GM12878 (cell line): Measurements from ENCODE around the gene FBXW7. TPM values are rescaled to one million over a fixed set of nuclear protein-coding genes. Genes with fewer than 3 reads are reported as not detected.

Experiments
- ATAC-seq: fragments of 200-7000 bp; cut with Tn5 transposase; 3 replicates; pipeline ENCODE4 v1.9.1; 2020; ENCODE audit warnings: mild to moderate bottlenecking, moderate library complexity
- BruUV-seq: library from RNA; stranded (reverse); fragments of 400-500 nt; replicated peaks from 2 replicates; lab custom pipeline; 2021; lab: Mats Ljungman, UMichigan
- CTCF ChIA-PET: fragments of 300-600 bp; sonication (Branson Sonifier 250); formaldehyde crosslinking; extraction: SDS; loops from one replicate; lab custom pipeline; 2021; ENCODE audit warnings: inconsistent platforms; lab: Yijun Ruan, JAX
- POLR2A ChIA-PET: fragments of 350-600 bp; formaldehyde crosslinking; extraction: SDS; loops from one replicate; lab custom pipeline; 2021; ENCODE audit warnings: inconsistent platforms; lab: Charles Lee
- RAD21 ChIA-PET: fragments of 300-600 bp; sonication (Branson Sonifier 250); formaldehyde crosslinking; loops from one replicate; lab custom pipeline; 2023; ENCODE audit warnings: antibody characterized with exemption; ENCODE audit not compliant: unreplicated experiment; lab: Charles Lee
- SMC1A ChIA-PET: fragments of 300-600 bp; sonication (Branson Sonifier 250); formaldehyde crosslinking; loops from one replicate; lab custom pipeline; 2023; ENCODE audit not compliant: unreplicated experiment, uncharacterized antibody; lab: Charles Lee
- DNase-seq: peaks from one replicate; pipeline ENCODE4 v3.0.0-alpha.2; 2011; ENCODE audit warnings: low read depth, low spot score
- FAIRE-seq: peaks from 3 replicates; lab custom pipeline; 2011; peaks lifted over from hg19 to GRCh38; lab: Jason Lieb, UNC
- H2AFZ ChIP-seq: 2 replicates; pipeline ENCODE4 v1.6.0; 2011; ENCODE audit warnings: low read depth, low read length, control low read depth; ENCODE audit not compliant: control insufficient read depth
- H3K27ac ChIP-seq: 2 replicates; pipeline ENCODE4 v1.5.1; 2011; ENCODE audit warnings: control low read depth; ENCODE audit not compliant: control insufficient read depth, insufficient read depth
- H3K27me3 ChIP-seq, 2 experiments: replicated peaks in 1 of 2; 2 replicates each; pipeline versions ENCODE4 v1.6.0 to v1.6.1; 2011; ENCODE audit warnings: low read length in 1 of 2; ENCODE audit not compliant: control insufficient read depth in 2 of 2, insufficient read depth in 2 of 2
- H3K36me3 ChIP-seq, 2 experiments: 2 replicates each; pipeline ENCODE4 v1.5.1; 2011; ENCODE audit warnings: low read length in 1 of 2; ENCODE audit not compliant: control insufficient read depth in 2 of 2, insufficient read depth in 2 of 2
- H3K4me1 ChIP-seq: 2 replicates; pipeline ENCODE4 v1.6.1; 2011; ENCODE audit warnings: mild to moderate bottlenecking, low read length, moderate library complexity, mixed read lengths; ENCODE audit not compliant: control insufficient read depth, insufficient read depth
- H3K4me2 ChIP-seq: 2 replicates; pipeline ENCODE4 v1.6.0; 2011; ENCODE audit warnings: control low read depth; ENCODE audit not compliant: control insufficient read depth, insufficient read depth
- H3K4me3 ChIP-seq: fragments of 200-600 bp; sonication (generic); 2 replicates; pipeline ENCODE4 v1.5.1; 2016
- H3K79me2 ChIP-seq: 2 replicates; pipeline ENCODE4 v1.6.0; 2011; ENCODE audit warnings: low read length; ENCODE audit not compliant: control insufficient read depth, insufficient read depth
- H3K9ac ChIP-seq: 2 replicates; pipeline ENCODE4 v1.8.0; 2011; ENCODE audit warnings: low read length, control low read depth, mixed read lengths; ENCODE audit not compliant: control insufficient read depth, insufficient read depth
- H3K9me3 ChIP-seq: replicated peaks from 3 replicates; pipeline ENCODE4 v1.5.1; 2011; ENCODE audit warnings: mild to moderate bottlenecking, low read length; ENCODE audit not compliant: control insufficient read depth, insufficient read depth
- H4K20me1 ChIP-seq: 2 replicates; pipeline ENCODE4 v1.6.0; 2011; ENCODE audit not compliant: control insufficient read depth, insufficient read depth
- CHD4 ChIP-seq: fragments of 200-600 bp; sonication (generic); IDR thresholded peaks from 2 replicates; pipeline ENCODE4 v1.6.1; 2016; ENCODE audit warnings: mild to moderate bottlenecking
- ESRRA ChIP-seq: IDR thresholded peaks from 2 replicates; pipeline ENCODE4 v1.6.1; 2012; ENCODE audit warnings: mild to moderate bottlenecking, low read length, improper control_type of control experiment
- ETV6 ChIP-seq, 2 experiments: fragments of 450-650 bp in 1 of 2; IDR thresholded peaks in 1 of 2; conservative IDR thresholded peaks in 1 of 2; 2 replicates each; pipeline ENCODE4 v1.6.1; 2014; ENCODE audit warnings: antibody characterized with exemption in 1 of 2, borderline replicate concordance in 1 of 2, low read depth in 1 of 2, mild to moderate bottlenecking in 1 of 2, moderate library complexity in 1 of 2
- GATAD2B ChIP-seq: fragments of 450-650 bp; conservative IDR thresholded peaks from 2 replicates; pipeline ENCODE4 v1.6.1; 2017; ENCODE audit warnings: low read depth, mild to moderate bottlenecking, moderate library complexity
- HCFC1 ChIP-seq: fragments of 150-350 bp; IDR thresholded peaks from 2 replicates; pipeline ENCODE4 v1.6.1; 2014; ENCODE audit warnings: low read length
- MTA3 ChIP-seq: IDR thresholded peaks from 2 replicates; pipeline ENCODE4 v1.6.1; 2012; ENCODE audit warnings: low read length, inconsistent platforms, borderline replicate concordance
- NFIC ChIP-seq: IDR thresholded peaks from 2 replicates; pipeline ENCODE4 v1.6.1; 2012; ENCODE audit warnings: low read depth, mild to moderate bottlenecking, inconsistent platforms, low read length, moderate library complexity
- RUNX3 ChIP-seq: IDR thresholded peaks from 2 replicates; pipeline ENCODE4 v1.6.1; 2012; ENCODE audit warnings: low read length, inconsistent platforms
- SPI1 ChIP-seq: IDR thresholded peaks from 2 replicates; pipeline ENCODE4 v1.6.1; 2011; ENCODE audit warnings: low read depth, mild to moderate bottlenecking, low read length, moderate library complexity, borderline replicate concordance; ENCODE audit not compliant: insufficient read depth
- YY1 ChIP-seq: IDR thresholded peaks from 2 replicates; pipeline ENCODE4 v1.6.1; 2011; ENCODE audit warnings: low read depth, mild to moderate bottlenecking, low read length
- ZNF217 ChIP-seq: fragments of 450-650 bp; IDR thresholded peaks from 2 replicates; pipeline ENCODE4 v1.6.1; 2017; ENCODE audit warnings: antibody characterized with exemption, mild to moderate bottlenecking
- ZNF274 ChIP-seq: IDR thresholded peaks from one replicate; pipeline ENCODE4 v1.8.0; 2011; ENCODE audit not compliant: insufficient read length, insufficient read depth
- WGBS: methylation state at CpG from one replicate; pipeline ENCODE4 v1.1.6; 2016; ENCODE audit warnings: low lambda C conversion rate; ENCODE audit not compliant: insufficient replicate concordance, insufficient coverage; ENCODE audit errors: missing lambda C conversion rate; 5-methylcytosine and 5-hydroxymethylcytosine counted together
- in situ Hi-C: fragments of 300-500 bp; cut with MboI; formaldehyde crosslinking; loops from 9 replicates; pipeline ENCODE4 v1.14.3; 2018; ENCODE audit warnings: mixed read lengths
- intact Hi-C: fragments of 100-400 bp; cut with micrococcal nuclease; formaldehyde crosslinking; loops from one replicate; pipeline ENCODE4 v1.14.2; 2022; ENCODE audit not compliant: unreplicated experiment
- polyA plus RNA-seq, 11 experiments: library from polyadenylated mRNA; depleted of rRNA in 4 of 11; unstranded in 6 of 11; stranded (reverse) in 5 of 11; fragments of >200 nt; fragmentation: Nextera tagmentation in 4 of 11; fragmentation: Illumina TruSeq in 1 of 11; extraction: Ambion mirVana in 4 of 11; extraction: Trizol in 1 of 11; gene quantifications; 1 replicate in 1 of 11; 2 replicates in 10 of 11; pipeline versions ENCODE4 v1.2.1 to v1.2.3, GENCODE V29; 2011 to 2016; ENCODE audit warnings: inconsistent platforms in 2 of 11, missing spikeins in 2 of 11, low read depth in 1 of 11
- total RNA-seq, 4 experiments: library from RNA; depleted of rRNA in 3 of 4; stranded (reverse); fragments of >200 nt in 3 of 4; fragmentation: Illumina TruSeq in 1 of 4; extraction: Trizol in 1 of 4; gene quantifications; 2 replicates each; pipeline versions ENCODE4 v1.2.1 to v1.2.3, GENCODE V29; 2013 to 2021
- TF ChIP-seq, protein P1 (sequence below): fragments of 450-650 bp; IDR thresholded peaks from 2 replicates; pipeline ENCODE4 v1.6.1; 2017; ENCODE audit warnings: mild to moderate bottlenecking, low read depth, inconsistent platforms; ENCODE audit not compliant: poor library complexity, severe bottlenecking
- TF ChIP-seq, protein P2 (sequence below): fragments of 450-650 bp; IDR thresholded peaks from 2 replicates; pipeline ENCODE4 v1.6.1; 2018; ENCODE audit warnings: mild to moderate bottlenecking, low read depth, moderate library complexity; ENCODE audit not compliant: partially characterized antibody
- TF ChIP-seq, protein P3 (sequence below): fragments of 150-350 bp; IDR thresholded peaks from 2 replicates; pipeline ENCODE4 v1.6.1; 2014; ENCODE audit warnings: mild to moderate bottlenecking, low read depth, low read length
- TF ChIP-seq, protein P4 (sequence below): IDR thresholded peaks from 2 replicates; pipeline ENCODE4 v1.6.1; 2011; ENCODE audit warnings: borderline replicate concordance, low read depth, mild to moderate bottlenecking, moderate library complexity, mixed read lengths, low read length; ENCODE audit not compliant: insufficient read depth; ENCODE audit errors: extremely low read length

Gene FBXW7
- total and polyA plus RNA-seq, 10 of the 15 experiments (the other 5 are each of a cell fraction or from before 2014, with no cell fraction given) = 35.8 to 118 (median 47.2) TPM

DNA sequence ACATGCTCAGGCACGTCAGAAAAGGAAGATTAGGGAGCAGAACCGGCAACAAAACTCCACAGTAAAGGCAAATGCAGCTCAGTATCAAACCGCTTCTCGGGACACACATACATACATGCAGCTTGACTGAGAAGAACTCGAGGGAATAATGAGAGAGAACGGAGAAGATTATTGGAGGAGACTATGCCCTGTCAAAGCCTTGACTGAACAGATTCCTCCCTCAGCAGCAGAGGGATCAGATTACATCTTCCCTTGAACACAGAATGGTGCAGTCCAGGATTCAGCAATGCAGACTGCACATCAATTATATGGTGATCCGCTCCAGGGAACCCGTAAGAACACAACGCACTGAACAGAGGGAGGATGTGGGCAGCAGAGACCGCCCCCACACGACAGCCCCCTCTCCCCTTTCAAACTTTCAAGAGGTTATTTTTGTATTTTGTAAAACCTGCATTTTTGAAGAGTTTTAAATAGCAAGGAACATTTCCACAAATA lies 183.2 kb downstream of the FBXW7 start:
- SMC1A ChIA-PET = interaction anchor here (0.8 to 3.1 kb wide), 9 partner anchors 11 to 75 kb away, joined by 3 to 15 read pairs (median 4); no protein-coding TSS in a partner anchor
- CTCF ChIA-PET = interaction anchor here (1.0 to 1.9 kb wide), 4 partner anchors 11 to 150 kb away, joined by 3 to 9 read pairs (median 4); no protein-coding TSS in a partner anchor
- H3K9ac ChIP-seq = peak overlapping the region; percentile 57
- RAD21 ChIA-PET = interaction anchor here (0.9 to 2.9 kb wide), 8 partner anchors 9 to 149 kb away, joined by 3 to 11 read pairs (median 4); no protein-coding TSS in a partner anchor
- no peaks in the 10 kb centered on the region for H3K36me3 ChIP-seq
- H3K27me3 ChIP-seq = no peaks in the 10 kb centered on the region
- BruUV-seq = no TSS peak
- H3K79me2 ChIP-seq = peaks cover 35% of the 10 kb centered on the region
- no peaks in the 10 kb centered on the region; the same call in 1 of the 2 replicates for H3K4me1 ChIP-seq
- no peaks in the 10 kb centered on the region for H3K9me3 ChIP-seq
- H3K4me2 ChIP-seq = peak overlapping the region; percentile 79
- no peaks in the 10 kb centered on the region for H4K20me1 ChIP-seq
- peak overlapping the region; percentile 74 for H3K27ac ChIP-seq
- ATAC-seq (peak; percentile 82), DNase-seq (peak; percentile 59), FAIRE-seq (peak; percentile 57)
- peak overlapping the region; percentile 60 for H2AFZ ChIP-seq
- 91% methylated on average over 11 of the region's 11 CpGs for WGBS
- intact Hi-C loops (no loop called here), in situ Hi-C loops (no loop called here)
- POLR2A ChIA-PET = interaction anchor here (0.6 to 1.0 kb wide), 2 partner anchors 9 to 1340 kb away, joined by 3 to 4 read pairs; no protein-coding TSS in a partner anchor
- H3K4me3 ChIP-seq = peak overlapping the region; percentile 64
- TF ChIP-seq MTA3 = no peak
- no peak for TF ChIP-seq GATAD2B
- TF ChIP-seq, protein P1, sequence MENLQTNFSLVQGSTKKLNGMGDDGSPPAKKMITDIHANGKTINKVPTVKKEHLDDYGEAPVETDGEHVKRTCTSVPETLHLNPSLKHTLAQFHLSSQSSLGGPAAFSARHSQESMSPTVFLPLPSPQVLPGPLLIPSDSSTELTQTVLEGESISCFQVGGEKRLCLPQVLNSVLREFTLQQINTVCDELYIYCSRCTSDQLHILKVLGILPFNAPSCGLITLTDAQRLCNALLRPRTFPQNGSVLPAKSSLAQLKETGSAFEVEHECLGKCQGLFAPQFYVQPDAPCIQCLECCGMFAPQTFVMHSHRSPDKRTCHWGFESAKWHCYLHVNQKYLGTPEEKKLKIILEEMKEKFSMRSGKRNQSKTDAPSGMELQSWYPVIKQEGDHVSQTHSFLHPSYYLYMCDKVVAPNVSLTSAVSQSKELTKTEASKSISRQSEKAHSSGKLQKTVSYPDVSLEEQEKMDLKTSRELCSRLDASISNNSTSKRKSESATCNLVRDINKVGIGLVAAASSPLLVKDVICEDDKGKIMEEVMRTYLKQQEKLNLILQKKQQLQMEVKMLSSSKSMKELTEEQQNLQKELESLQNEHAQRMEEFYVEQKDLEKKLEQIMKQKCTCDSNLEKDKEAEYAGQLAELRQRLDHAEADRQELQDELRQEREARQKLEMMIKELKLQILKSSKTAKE = no peak
- TF ChIP-seq ZNF217 = no peak
- TF ChIP-seq NFIC = no peak; the same call in 1 of the 2 replicates
- TF ChIP-seq CHD4 = no peak
- TF ChIP-seq ESRRA = no peak
- TF ChIP-seq HCFC1 = no peak
- no peak for TF ChIP-seq SPI1
- TF ChIP-seq YY1 = 0 out of 2 replicates have a peak, but pooled peaks have one; percentile 5
- TF ChIP-seq, protein P2, sequence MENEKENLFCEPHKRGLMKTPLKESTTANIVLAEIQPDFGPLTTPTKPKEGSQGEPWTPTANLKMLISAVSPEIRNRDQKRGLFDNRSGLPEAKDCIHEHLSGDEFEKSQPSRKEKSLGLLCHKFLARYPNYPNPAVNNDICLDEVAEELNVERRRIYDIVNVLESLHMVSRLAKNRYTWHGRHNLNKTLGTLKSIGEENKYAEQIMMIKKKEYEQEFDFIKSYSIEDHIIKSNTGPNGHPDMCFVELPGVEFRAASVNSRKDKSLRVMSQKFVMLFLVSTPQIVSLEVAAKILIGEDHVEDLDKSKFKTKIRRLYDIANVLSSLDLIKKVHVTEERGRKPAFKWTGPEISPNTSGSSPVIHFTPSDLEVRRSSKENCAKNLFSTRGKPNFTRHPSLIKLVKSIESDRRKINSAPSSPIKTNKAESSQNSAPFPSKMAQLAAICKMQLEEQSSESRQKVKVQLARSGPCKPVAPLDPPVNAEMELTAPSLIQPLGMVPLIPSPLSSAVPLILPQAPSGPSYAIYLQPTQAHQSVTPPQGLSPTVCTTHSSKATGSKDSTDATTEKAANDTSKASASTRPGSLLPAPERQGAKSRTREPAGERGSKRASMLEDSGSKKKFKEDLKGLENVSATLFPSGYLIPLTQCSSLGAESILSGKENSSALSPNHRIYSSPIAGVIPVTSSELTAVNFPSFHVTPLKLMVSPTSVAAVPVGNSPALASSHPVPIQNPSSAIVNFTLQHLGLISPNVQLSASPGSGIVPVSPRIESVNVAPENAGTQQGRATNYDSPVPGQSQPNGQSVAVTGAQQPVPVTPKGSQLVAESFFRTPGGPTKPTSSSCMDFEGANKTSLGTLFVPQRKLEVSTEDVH = no peak
- TF ChIP-seq, protein P3, sequence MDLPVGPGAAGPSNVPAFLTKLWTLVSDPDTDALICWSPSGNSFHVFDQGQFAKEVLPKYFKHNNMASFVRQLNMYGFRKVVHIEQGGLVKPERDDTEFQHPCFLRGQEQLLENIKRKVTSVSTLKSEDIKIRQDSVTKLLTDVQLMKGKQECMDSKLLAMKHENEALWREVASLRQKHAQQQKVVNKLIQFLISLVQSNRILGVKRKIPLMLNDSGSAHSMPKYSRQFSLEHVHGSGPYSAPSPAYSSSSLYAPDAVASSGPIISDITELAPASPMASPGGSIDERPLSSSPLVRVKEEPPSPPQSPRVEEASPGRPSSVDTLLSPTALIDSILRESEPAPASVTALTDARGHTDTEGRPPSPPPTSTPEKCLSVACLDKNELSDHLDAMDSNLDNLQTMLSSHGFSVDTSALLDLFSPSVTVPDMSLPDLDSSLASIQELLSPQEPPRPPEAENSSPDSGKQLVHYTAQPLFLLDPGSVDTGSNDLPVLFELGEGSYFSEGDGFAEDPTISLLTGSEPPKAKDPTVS = no peak
- no peak for TF ChIP-seq ETV6 (conservative IDR thresholded peaks at IDR 0.05 in 1 of 2, IDR thresholded peaks at IDR 0.05 in 1 of 2; ENCODE audit: borderline replicate concordance in 1 of 2, low read depth in 1 of 2)
- TF ChIP-seq, protein P4, sequence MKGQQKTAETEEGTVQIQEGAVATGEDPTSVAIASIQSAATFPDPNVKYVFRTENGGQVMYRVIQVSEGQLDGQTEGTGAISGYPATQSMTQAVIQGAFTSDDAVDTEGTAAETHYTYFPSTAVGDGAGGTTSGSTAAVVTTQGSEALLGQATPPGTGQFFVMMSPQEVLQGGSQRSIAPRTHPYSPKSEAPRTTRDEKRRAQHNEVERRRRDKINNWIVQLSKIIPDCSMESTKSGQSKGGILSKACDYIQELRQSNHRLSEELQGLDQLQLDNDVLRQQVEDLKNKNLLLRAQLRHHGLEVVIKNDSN = no peak
- TF ChIP-seq ZNF274 = no peak
- peak; percentile 80 for TF ChIP-seq RUNX3
